ENCODE results near the gene MICAL3. TPM values are rescaled to one million over a fixed set of nuclear protein-coding genes. Genes with fewer than 3 reads are reported as not detected.

MICAL3 gene
- total RNA-seq, 1 experiment from 2014 or later = 23.7 TPM

DNA sequence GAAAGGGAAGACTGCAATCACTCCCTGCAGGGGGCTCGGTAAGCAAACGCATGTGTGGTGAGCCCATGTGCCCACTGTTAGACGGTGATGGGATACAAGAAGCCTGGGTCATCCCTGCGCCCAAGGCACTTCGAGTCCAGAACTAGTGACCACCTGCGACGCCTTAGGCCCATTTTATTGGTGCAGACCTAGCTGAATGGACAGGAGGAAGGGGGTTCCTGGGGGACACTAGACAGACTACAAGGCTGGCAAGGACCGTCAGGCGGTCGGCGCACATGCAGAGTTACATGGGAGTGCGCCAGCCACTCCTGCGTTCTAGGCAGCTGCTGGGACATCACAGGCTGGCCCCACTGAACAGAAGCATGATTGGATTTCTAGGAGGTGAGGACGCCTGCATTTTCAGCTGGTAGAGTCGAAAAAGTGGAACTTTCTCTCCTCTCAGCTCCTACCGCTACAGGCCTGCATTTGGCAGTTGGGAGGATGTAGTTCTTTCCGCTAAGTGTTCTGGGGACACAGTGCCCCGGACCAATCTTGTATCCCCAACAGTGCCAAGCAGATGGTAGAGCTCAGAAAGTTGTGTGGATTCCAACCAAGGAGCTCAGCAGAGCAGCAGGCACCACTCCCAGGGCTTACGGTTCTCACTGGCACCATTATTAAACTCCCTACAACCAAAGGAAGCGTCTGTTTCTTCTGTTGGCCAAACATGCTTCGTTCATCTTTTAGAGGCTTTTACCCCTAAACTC lies 285.8 kb downstream of the MICAL3 start:
- TF ChIP-seq EZH2phosphoT487 (IDR thresholded peaks at IDR 0.05; ENCODE audit: borderline replicate concordance, low read length) (no peak), EZH2 (IDR thresholded peaks at IDR 0.05; ENCODE audit: low read length, unreplicated experiment) (no peak)
- TF ChIP-seq, protein P1, sequence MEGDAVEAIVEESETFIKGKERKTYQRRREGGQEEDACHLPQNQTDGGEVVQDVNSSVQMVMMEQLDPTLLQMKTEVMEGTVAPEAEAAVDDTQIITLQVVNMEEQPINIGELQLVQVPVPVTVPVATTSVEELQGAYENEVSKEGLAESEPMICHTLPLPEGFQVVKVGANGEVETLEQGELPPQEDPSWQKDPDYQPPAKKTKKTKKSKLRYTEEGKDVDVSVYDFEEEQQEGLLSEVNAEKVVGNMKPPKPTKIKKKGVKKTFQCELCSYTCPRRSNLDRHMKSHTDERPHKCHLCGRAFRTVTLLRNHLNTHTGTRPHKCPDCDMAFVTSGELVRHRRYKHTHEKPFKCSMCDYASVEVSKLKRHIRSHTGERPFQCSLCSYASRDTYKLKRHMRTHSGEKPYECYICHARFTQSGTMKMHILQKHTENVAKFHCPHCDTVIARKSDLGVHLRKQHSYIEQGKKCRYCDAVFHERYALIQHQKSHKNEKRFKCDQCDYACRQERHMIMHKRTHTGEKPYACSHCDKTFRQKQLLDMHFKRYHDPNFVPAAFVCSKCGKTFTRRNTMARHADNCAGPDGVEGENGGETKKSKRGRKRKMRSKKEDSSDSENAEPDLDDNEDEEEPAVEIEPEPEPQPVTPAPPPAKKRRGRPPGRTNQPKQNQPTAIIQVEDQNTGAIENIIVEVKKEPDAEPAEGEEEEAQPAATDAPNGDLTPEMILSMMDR (conservative IDR thresholded peaks at IDR 0.05; ENCODE audit: low read depth, low read length) = no peak
- H3K9me3 ChIP-seq (ENCODE audit: low read length) = no peaks in the 10 kb centered on the region
- no peak overlapping the region for H2AFZ ChIP-seq (ENCODE audit: low read length)
- ChIA-PET CTCF (interaction anchor here (0.9 kb wide), 1 partner anchor 180 kb away, joined by 3 read pairs; no protein-coding TSS in a partner anchor), POLR2A (ENCODE audit: unreplicated experiment) (no interaction called here)
- DNase-seq (no peak), ATAC-seq (no peak)
- intact Hi-C loops (cut with micrococcal nuclease) = no loop called here
- BruUV-seq (replicated peaks) = no TSS peak
- H4K20me1 ChIP-seq (ENCODE audit: low read length) = no peaks in the 10 kb centered on the region
- H3K4me1 ChIP-seq (ENCODE audit: insufficient read depth, low read length) = peaks cover 4% of the 10 kb centered on the region; the same call in 1 of the 2 replicates
- H3K9ac ChIP-seq (ENCODE audit: low read length) = no peak overlapping the region
- H3K4me3 ChIP-seq (ENCODE audit: low read length) = no peak overlapping the region
- H3K27me3 ChIP-seq (ENCODE audit: low read length) = no peaks in the 10 kb centered on the region
- H3K79me2 ChIP-seq (ENCODE audit: low read length) = no peaks in the 10 kb centered on the region
- H3K9me2 ChIP-seq (replicated peaks; ENCODE audit: low read length) = no peaks in the 10 kb centered on the region
- no peak overlapping the region for H3K27ac ChIP-seq (ENCODE audit: low read length)
- H3K36me3 ChIP-seq (ENCODE audit: low read depth, low read length) = peaks cover 8% of the 10 kb centered on the region; the same call in 1 of the 2 replicates
- no peak overlapping the region for H3K4me2 ChIP-seq (ENCODE audit: low read length)
- H3F3A ChIP-seq (ENCODE audit: low read length, unreplicated experiment) = no peaks in the 10 kb centered on the region

Small RNA genes within 50 kb of the gene (microRNA-seq; reads per million reads assigned to microRNA genes)
- gene MIR3198-1 (ENCODE audit: unreplicated experiment) = not detected
- not detected for gene MIR648 (ENCODE audit: unreplicated experiment)

Other genes starting within 250 kb of the MICAL3 start
- gene PEX26, start 53.4 kb upstream of the MICAL3 start, total RNA-seq (2014; rRNA removed) = 30.6 and 51.3 TPM in 2 replicates
- 1.6 and 1.9 TPM in 2 replicates for gene TUBA8, start 86.2 kb upstream of the MICAL3 start, total RNA-seq (2014; rRNA removed)
- gene USP18, start 125.6 kb upstream of the MICAL3 start, total RNA-seq (2014; rRNA removed) = 9.8 and 12.2 TPM in 2 replicates